ENCODE data around the gene HYDIN. TPM values are rescaled to one million over a fixed set of nuclear protein-coding genes. Genes with fewer than 3 reads are reported as not detected.

Gene HYDIN
- polyA plus RNA-seq, 1 of the 3 experiments (the other 2 are of a cell fraction): 0.33 TPM

GRCh38 chr16:70777496-70777895 is 453.0 kb downstream of the HYDIN start:
- CTCF ChIA-PET: interaction anchor here (1.0 to 2.9 kb wide), 3 partner anchors 97 to 248 kb away, joined by 3 to 9 read pairs (median 4); no protein-coding TSS in a partner anchor
- Histone ChIP-seq H3K4me3 (ENCODE audit: low read depth in 2 of 2, low read length in 1 of 2) (no peak overlapping the region), H3K9me2 (no peaks in the 10 kb centered on the region), H3K4me1 (ENCODE audit: control insufficient read depth in 1 of 2, insufficient read depth in 2 of 2, low read depth in 1 of 2, low read length in 1 of 2) (no peaks in the 10 kb centered on the region; a peak in 1 of 4 replicates), H3K27ac (ENCODE audit: low read depth in 2 of 2, low read length in 1 of 2) (no peak overlapping the region), H2AFZ (ENCODE audit: low read depth) (no peak overlapping the region), H3K27me3 (ENCODE audit: insufficient read depth) (no peaks in the 10 kb centered on the region), H4K20me1 (ENCODE audit: insufficient read depth) (no peaks in the 10 kb centered on the region), H3K79me2 (ENCODE audit: insufficient read depth) (no peaks in the 10 kb centered on the region), H3K9me3 (no peaks in the 10 kb centered on the region), H3F3A (replicated peaks; ENCODE audit: insufficient read depth) (peaks cover 14% of the 10 kb centered on the region), H3K4me2 (no peak overlapping the region), H3K9ac (no peak overlapping the region), H3K36me3 (replicated peaks in 1 of 2; ENCODE audit: control insufficient read depth in 1 of 2, insufficient read depth in 2 of 2, low read length in 1 of 2) (peaks cover 20 to 30% of the 10 kb centered on the region in 2 experiments)
- WGBS (ENCODE audit: low lambda C conversion rate): 96% methylated on average over 9 of the region's 9 CpGs
- POLR2A ChIA-PET: interaction anchor here (0.7 kb wide), 1 partner anchor 13 kb away, joined by 3 read pairs; no protein-coding TSS in a partner anchor
- TF ChIP-seq RCOR1 (IDR thresholded peaks at IDR 0.05; ENCODE audit: low read length) (no peak), GABPA (IDR thresholded peaks at IDR 0.05; ENCODE audit: low read depth) (no peak), CHD2 (IDR thresholded peaks at IDR 0.05; ENCODE audit: low read length, partially characterized antibody) (no peak), TCF12 (IDR thresholded peaks at IDR 0.05) (no peak), FOXJ3 (CRISPR knock-in tag; IDR thresholded peaks at IDR 0.05) (no peak), MEF2A (IDR thresholded peaks at IDR 0.05; ENCODE audit: borderline replicate concordance, low read depth) (no peak), MXI1 (IDR thresholded peaks at IDR 0.05; ENCODE audit: low read depth, low read length) (no peak), NFIC (IDR thresholded peaks at IDR 0.05; ENCODE audit: borderline replicate concordance) (no peak), IRF3 (IDR thresholded peaks at IDR 0.05; ENCODE audit: low read depth, low read length) (no peak)
- TF ChIP-seq, protein P1, sequence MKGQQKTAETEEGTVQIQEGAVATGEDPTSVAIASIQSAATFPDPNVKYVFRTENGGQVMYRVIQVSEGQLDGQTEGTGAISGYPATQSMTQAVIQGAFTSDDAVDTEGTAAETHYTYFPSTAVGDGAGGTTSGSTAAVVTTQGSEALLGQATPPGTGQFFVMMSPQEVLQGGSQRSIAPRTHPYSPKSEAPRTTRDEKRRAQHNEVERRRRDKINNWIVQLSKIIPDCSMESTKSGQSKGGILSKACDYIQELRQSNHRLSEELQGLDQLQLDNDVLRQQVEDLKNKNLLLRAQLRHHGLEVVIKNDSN (IDR thresholded peaks at IDR 0.05; ENCODE audit: borderline replicate concordance, low read depth): no peak
- no peak for DNase-seq

DNA sequence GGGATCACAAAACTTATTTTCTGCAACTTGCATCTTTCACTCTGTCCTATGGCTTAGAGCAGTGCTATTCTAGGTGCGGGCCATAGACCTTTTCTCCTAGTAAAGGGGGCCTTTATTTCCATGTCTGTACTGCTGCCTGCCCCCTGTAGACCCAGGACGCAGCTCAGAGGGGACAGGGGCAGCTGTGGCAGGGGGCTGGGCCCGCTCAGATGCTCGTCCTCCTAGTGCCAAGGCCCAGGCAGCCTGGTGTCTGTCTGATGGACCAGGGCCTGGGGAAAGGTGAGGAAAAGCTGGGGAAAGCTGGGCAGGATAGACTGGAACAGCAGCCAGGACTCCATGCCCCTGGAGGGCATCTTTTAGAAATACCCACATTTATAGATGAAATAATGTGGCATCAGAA is 455.1 kb downstream of the HYDIN start:
- no peaks in the 10 kb centered on the region for H3K9me2 ChIP-seq
- no peak for DNase-seq
- no peaks in the 10 kb centered on the region for H3K79me2 ChIP-seq (ENCODE audit: insufficient read depth)
- H2AFZ ChIP-seq (ENCODE audit: low read depth): no peak overlapping the region
- no peak overlapping the region for H3K4me2 ChIP-seq
- H4K20me1 ChIP-seq (ENCODE audit: insufficient read depth): no peaks in the 10 kb centered on the region
- H3K4me1 ChIP-seq (ENCODE audit: control insufficient read depth in 1 of 2, insufficient read depth in 2 of 2, low read depth in 1 of 2, low read length in 1 of 2): peaks cover 0 to 3% of the 10 kb centered on the region in 2 experiments; a peak in 1 of 4 replicates
- no peak for TF ChIP-seq MXI1 (IDR thresholded peaks at IDR 0.05; ENCODE audit: low read depth, low read length)
- TF ChIP-seq RFX5 (IDR thresholded peaks at IDR 0.05; ENCODE audit: low read length): no peak
- TF ChIP-seq ELF1 (IDR thresholded peaks at IDR 0.05): no peak
- TF ChIP-seq TAF1 (IDR thresholded peaks at IDR 0.05; ENCODE audit: borderline replicate concordance, low read depth, low read length): no peak
- no peak for TF ChIP-seq GABPA (IDR thresholded peaks at IDR 0.05; ENCODE audit: low read depth)
- TF ChIP-seq NFIC (IDR thresholded peaks at IDR 0.05; ENCODE audit: borderline replicate concordance): no peak
- TF ChIP-seq RAD21 (IDR thresholded peaks at IDR 0.05; ENCODE audit: low read length): no peak
- TF ChIP-seq, protein P2, sequence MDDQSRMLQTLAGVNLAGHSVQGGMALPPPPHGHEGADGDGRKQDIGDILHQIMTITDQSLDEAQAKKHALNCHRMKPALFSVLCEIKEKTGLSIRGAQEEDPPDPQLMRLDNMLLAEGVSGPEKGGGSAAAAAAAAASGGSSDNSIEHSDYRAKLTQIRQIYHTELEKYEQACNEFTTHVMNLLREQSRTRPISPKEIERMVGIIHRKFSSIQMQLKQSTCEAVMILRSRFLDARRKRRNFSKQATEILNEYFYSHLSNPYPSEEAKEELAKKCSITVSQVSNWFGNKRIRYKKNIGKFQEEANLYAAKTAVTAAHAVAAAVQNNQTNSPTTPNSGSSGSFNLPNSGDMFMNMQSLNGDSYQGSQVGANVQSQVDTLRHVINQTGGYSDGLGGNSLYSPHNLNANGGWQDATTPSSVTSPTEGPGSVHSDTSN (IDR thresholded peaks at IDR 0.05): no peak
- no peak for TF ChIP-seq JUND (IDR thresholded peaks at IDR 0.05)
- TF ChIP-seq EZH2phosphoT487 (IDR thresholded peaks at IDR 0.05; ENCODE audit: borderline replicate concordance, low read depth): no peak
- no peak overlapping the region for H3K4me3 ChIP-seq (ENCODE audit: low read depth in 2 of 2, low read length in 1 of 2)
- POLR2A ChIA-PET: no interaction called here
- H3K27me3 ChIP-seq (ENCODE audit: insufficient read depth): no peaks in the 10 kb centered on the region
- H3K27ac ChIP-seq (ENCODE audit: low read depth in 2 of 2, low read length in 1 of 2): no peak overlapping the region
- H3K36me3 ChIP-seq (replicated peaks in 1 of 2; ENCODE audit: control insufficient read depth in 1 of 2, insufficient read depth in 2 of 2, low read length in 1 of 2): peaks cover 18 to 21% of the 10 kb centered on the region in 2 experiments
- H3K9ac ChIP-seq: no peak overlapping the region
- H3K9me3 ChIP-seq: no peaks in the 10 kb centered on the region
- peaks cover 19% of the 10 kb centered on the region for H3F3A ChIP-seq (replicated peaks; ENCODE audit: insufficient read depth)
- CTCF ChIA-PET: interaction anchor here (2.9 kb wide), 1 partner anchor 122 kb away, joined by 9 read pairs; no protein-coding TSS in a partner anchor
- WGBS (ENCODE audit: low lambda C conversion rate): 98% methylated on average over 3 of the region's 4 CpGs
